ENCODE measurements around the gene PPP1R12C. TPM values are rescaled to one million over a fixed set of nuclear protein-coding genes. Genes with fewer than 3 reads are reported as not detected.
"Not testable (repeated sequence)": the region's sequence is repeated elsewhere in the genome, so short reads cannot be mapped to it uniquely, and the experiment has no call there.

The PPP1R12C gene
- total RNA-seq, 1 experiment from 2014 or later = 22.2 TPM

DNA sequence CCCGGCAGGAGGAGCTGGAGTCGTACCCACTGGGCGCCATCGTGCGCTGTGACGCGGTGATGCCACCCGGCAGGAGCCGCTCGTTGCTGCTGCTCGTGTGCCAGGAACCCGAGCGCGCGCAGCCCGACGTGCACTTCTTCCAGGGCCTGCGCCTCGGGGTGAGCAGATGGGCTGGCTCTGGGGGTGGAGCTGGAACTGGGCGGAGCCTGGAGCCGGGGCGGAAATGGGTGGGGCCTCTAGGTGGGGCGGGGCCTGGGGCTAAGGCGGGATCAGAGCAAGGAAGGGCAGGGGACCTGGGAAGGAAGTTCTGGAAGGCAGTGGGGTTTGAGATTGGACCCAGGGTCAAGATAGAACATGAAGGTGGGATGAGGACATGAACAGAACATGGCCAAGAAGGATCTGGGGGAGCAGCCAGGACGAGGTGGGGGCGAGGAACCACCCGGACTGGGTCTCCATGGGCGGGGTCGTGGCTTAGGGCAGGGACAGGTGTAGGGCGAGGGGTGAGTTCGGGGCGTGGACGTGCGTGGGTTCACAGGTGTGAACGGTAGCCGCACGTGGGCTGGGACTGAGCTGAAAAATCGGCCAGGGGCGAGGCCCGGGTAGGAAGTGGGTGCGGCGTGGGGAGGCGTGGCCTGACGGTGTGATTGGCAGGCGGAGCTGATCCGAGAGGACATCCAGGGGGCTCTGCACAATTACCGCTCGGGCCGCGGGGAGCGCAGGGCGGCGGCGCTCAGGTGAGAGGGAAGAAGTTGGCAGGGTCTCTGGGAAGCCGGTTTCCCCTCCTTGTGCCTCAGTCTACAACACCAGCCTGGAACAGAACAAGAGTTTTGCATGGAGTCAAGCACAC lies 37.1 kb downstream of the PPP1R12C start:
- peak; percentile 83 for DNase-seq (ENCODE audit: extremely low read depth, low read depth)

DNA sequence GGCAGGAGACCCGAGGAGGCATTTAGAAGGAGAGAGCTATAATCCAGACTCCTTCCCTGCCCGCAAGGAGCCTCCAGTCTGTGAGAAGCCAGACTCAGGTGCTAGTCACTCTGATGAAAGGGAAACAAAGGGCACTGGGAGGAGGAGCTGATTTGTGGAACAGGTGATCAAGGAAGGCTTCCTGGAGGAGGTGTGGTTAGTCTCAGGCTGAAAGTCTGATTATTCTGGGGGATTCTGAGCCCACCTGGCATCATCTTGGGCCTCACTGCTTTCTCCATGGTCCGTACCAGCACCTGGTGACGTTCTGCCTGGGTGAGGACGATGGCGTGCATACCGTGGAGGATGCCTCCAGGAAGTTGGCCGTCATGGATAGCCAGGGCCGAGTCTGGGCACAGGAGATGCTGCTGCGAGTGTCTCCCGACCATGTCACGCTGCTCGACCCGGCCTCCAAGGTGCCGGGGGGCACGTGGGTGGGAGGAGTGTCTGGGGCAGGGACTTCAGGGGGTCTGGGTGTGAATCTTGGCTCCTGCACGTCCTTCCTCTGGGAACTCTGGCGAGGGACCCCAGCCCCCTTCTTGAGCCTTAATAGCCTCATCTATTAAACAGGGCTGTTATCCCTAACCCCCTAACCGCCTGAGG lies 37.9 kb downstream of the PPP1R12C start:
- DNase-seq (ENCODE audit: extremely low read depth, low read depth) = no peak

DNA sequence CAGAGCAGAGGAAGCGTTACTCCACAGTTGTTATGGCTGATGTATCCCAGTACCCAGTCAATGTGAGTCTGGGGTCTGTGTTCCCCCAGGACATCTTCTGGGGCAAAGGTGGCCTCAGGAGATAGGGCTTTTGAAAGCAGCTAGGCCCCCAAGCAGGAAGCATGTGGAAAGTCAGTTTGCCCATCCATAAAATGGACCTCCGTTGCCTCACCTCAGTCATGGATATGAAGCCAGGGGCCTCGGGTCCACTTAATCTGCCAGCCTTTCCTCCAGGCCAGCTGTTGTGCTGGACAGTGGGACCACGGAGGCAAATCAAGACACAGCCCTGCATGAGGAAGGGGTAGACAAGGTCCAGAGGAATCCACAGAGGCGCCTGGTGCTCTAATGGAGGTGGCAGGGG lies 38.4 kb downstream of the PPP1R12C start:
- no peak for DNase-seq (ENCODE audit: extremely low read depth, low read depth)

DNA sequence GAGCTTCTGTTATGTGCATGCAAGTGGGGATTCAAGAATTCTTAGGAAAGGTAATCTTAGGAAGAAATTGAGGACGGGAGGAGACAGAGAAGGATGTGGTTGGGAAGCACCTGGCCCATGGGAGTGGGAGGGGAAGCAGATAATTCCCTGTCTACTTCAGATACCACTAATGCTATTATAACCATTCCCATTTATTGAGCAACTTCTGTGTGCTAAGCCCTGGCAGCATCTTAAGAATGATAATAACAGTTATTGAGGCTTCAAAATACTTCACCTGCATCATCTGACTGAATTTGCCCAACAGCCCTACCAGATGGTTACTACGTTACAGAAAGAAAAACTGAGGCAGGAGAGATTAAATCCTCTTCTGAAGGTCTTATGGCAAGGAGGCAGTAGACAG lies 40.3 kb downstream of the PPP1R12C start:
- DNase-seq (ENCODE audit: extremely low read depth, low read depth) = no peak

DNA sequence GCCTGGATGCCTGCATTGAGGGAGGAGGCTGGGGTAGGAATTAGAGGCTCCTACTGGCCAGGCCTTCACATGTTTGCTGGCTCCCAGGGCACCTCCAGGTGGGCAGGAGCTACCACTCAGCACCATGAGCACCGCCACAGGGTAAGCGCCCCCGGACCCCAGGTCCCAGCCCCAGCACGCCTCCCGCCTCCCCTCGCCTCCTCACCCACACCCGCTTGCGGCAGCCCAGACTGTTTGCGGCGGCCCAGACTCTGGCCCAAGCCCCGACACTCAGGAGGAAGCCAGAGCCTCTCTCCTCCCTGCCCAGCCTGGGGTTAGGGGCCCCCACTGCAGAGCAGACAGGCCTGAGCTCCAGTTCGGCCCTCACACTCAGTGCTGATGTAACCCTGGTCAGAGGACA lies 41.1 kb downstream of the PPP1R12C start:
- no peak for DNase-seq (ENCODE audit: extremely low read depth, low read depth)

DNA sequence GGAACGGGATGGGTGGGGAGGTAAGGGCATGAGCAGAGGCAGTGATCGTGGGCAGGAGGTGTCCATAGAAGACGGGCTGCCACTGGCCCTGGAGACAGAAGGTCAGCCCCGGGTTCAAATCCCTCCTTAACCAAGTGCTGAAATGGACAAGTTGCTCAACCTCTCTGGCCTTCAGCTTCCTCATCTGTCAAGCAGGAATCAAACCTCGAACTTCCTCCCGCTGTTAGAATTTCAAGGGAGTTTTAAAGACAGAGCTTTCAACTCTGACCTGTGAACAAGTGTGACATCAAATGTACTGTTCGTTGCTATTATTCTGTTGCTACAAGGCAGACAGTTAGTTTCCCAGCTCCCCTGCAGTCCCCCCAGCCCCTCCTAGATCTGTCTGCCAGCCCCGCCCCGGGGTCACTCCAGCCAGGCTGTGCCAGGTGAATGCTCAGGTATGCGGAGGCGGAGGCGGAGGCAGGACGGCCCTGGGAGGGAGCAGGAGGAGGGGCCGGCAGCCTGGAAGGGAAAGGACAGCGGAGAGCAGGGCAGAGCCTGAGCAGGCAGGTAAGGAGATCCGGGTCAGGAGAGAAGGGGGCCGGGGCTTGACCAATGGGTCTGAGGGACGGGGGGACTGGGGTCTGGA lies 42.0 kb downstream of the PPP1R12C start, which contains the start of gene EPS8L1:
TSS of gene EPS8L1 (plus strand) at position 499 of the 628 bp plus-strand sequence. CDS start 576 bp downstream, outside the sequence.
- DNase-seq (ENCODE audit: extremely low read depth, low read depth) = no peak

DNA sequence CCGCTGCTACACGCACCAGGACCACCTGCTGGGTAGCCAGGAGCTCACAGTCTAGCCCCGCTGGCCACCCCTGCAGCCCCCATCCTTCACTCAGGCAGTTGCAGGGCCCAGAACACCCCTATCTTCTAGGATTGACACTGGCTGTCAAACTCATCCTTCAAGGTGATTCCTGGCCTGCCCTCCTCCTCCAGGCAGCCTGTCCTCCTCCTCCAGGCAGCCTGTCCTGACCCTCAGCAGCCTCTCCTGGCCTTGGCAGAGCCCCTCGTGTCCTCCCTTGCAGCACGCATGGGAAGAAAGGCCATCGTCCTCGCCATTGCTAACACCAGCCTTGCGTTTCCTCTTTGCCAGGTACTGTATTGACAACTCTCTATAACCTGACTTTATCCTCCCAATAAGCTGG lies 45.5 kb downstream of the PPP1R12C start:
- no peak for DNase-seq (ENCODE audit: extremely low read depth, low read depth)

DNA sequence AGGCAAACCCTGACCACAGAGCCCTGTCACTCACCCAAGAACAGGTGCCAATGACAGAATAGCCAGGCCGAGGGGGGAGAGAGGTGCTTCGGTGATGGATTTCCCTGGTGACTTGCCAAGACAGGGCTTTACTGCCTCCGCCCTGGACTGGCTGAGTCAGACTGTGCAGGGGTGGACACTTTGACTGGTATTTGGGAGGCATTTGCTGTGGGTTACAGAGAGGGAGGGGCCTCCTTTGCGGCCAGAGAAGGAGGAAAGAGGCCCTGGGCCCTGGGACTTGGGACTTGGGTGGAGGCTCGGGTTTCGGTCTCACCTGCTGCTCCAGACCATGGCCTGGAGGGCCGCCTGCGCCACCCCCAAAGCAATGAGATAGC lies 46.3 kb downstream of the PPP1R12C start:
- DNase-seq (ENCODE audit: extremely low read depth, low read depth) = peak; percentile 35

DNA sequence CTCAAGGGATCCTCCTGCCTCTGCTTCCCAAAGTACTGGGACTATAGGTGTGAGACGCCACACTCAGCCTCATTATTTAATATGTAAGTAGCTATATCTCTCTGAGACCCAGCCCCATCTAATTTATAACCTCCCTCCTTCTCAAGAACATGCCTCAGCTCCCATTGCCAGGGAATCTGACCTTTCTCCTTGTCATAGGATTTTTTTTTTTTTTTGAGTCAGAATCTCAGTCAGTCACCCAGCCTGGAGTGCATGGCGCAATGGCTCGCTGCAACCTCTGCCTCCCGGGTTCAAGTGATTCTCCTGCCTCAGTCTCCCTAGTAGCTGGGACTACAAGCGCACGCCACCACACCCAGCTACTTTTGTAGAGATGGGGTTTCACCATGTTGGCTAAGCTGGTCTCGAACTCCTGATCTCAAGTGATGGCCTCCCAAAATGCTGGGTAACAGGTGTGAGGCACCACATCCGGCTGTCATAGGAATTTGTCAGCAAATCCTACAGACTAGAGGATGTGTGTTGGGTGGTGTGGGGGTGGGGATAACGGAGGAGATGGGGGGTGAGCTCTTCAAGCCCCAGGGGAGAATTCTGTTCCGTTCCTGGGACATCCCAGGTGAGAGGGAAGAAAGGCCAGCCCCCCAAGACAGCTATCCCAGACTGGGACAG lies 46.8 kb downstream of the PPP1R12C start:
- DNase-seq (ENCODE audit: extremely low read depth, low read depth) = no peak

DNA sequence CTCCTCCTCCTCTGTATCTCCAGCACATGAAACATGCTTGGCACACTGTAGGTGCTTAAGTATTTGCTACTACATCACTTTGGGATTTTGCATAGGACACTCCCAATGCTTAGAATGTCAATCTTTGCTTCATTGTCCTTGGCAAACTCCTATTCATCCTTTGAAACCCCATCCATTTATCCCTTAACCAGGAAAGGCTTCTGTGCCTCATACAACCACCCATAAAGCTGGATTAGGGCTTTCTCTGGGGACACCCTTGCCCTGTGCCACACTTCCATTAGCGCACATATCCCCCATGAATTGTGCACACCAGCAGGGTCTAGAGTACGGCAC lies 47.6 kb downstream of the PPP1R12C start:
- no peak for DNase-seq (ENCODE audit: extremely low read depth, low read depth)

DNA sequence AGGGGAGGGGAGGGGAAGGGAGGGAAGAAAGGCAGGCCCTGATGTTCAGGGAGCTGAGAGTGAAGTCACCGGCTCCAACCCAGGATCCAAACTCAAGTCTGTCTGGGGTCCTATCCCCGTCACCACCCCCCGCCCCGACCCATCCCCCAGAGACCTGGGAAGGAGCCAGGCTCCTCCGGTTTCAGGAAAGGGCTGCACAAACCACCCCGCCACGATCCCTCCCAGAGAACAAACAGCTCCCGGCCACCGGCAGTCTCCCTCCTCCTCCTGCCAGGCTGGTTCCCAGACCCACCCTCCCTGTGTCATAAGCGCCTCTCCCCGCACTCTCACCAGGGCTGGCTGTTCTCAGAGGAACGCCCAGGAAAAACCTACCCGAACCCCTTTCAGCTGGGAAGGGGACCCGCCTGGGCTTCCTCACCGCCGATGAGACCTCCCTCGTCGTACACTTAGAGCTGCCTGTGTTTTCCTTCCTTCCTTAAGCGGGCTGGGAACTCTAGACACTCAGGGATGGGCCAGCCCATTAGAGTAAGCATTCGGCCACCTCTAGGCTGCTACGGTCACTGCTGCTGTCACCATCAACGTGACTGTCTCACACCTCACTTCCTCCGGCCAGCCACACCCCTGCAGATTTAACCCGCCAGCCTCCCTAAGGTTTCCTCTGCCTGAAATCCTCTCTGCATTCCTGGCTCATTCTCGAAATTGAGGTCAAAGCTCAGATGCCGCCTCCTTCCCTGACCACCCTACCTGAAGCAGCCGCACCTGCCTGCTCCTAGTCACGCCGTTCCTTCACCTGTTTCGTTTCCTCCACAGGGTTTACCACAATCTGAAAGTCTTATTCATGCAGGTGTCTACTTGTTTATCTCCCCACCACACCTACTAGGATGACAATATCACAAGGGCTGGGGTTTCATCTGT lies 48.2 kb downstream of the PPP1R12C start:
- DNase-seq (ENCODE audit: extremely low read depth, low read depth) = no peak

DNA sequence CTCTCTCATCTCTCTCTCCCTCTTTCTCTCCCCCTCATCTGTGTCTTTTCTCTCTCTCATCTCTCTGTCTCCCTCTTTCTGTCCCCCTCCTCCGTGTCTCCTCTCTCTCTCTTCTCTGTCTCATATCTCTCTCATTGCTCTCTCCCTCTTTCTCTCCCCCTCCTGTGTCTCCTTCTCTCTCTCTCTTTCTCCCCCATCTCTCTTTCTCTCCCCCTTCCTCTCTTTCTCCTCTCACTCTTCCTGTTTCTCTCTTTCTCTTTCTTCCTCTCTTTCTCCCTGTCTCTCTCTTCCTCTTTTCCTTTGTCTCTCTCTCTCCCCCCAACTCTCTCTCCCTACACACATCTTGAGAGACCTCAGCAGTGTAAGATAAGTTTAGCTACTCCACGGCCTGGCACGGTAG lies 49.6 kb downstream of the PPP1R12C start:
- DNase-seq (ENCODE audit: extremely low read depth, low read depth) = no peak

DNA sequence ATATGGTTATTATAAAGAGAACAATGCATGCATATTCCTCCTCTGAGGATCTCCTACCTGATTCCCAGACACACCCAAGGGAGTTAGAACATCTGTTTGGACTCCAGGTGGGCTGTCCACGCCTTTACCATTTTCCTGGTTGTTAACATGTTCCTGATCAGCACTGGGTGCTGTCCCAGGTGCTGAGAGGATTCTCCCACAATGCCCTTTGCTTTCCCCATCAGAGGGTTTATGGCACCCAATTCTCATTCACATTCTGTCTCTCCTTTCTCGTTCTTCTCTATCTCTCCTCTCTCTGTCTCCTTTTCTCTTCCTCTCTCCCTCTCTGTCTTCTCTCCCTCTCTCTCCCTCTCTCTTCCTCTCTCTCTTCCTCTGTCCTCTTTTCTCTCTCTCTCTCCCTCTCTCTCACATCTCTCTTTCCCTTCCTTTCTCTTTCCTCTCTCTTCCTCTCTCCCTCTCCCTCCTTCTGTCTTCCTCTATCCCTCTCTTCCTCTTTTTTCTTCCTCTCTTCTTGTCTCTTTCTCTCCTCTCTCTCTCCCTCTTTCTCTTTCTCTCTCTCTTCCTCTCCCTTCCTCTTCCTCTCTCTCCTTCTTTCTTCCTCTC lies 51.2 kb downstream of the PPP1R12C start:
- DNase-seq (ENCODE audit: extremely low read depth, low read depth) = no peak

DNA sequence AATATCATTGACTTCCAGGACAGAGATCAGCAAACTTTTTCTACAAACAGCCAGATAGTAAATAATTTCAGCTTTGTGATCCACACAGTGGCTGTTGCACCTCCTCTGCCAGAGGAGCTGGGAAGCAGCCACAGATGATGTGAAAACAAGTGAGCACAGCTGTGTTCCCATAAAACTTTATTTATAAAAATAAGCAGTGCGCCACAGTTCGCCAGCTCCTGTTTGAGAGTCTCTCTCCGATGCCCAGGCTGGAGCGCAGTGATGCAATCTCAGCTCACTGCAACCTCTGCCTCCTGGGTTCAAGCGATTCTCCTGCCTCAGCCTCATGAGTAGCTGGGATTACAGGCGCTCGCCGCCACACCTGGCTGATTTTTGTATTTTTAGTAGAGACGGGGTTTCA lies 51.9 kb downstream of the PPP1R12C start:
- DNase-seq (ENCODE audit: extremely low read depth, low read depth) = not testable (repeated sequence)

DNA sequence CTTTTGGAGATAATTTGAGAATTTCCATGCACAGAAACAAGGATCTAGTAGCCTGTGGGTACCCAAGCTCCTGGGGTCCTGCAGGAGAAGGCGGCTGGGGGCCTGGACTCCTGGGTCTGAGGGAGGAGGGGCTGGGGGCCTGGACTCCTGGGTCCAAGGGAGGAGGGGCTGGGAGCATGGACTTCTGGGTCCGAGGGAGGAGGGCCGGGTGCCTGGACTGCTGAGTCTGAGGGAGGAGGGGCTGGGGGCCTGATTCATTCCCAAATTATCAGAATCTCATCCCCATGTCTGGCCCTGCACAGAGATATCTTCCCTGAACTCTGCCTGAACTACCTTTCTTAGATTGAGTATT lies 54.0 kb downstream of the PPP1R12C start:
- no peak for DNase-seq (ENCODE audit: extremely low read depth, low read depth)

DNA sequence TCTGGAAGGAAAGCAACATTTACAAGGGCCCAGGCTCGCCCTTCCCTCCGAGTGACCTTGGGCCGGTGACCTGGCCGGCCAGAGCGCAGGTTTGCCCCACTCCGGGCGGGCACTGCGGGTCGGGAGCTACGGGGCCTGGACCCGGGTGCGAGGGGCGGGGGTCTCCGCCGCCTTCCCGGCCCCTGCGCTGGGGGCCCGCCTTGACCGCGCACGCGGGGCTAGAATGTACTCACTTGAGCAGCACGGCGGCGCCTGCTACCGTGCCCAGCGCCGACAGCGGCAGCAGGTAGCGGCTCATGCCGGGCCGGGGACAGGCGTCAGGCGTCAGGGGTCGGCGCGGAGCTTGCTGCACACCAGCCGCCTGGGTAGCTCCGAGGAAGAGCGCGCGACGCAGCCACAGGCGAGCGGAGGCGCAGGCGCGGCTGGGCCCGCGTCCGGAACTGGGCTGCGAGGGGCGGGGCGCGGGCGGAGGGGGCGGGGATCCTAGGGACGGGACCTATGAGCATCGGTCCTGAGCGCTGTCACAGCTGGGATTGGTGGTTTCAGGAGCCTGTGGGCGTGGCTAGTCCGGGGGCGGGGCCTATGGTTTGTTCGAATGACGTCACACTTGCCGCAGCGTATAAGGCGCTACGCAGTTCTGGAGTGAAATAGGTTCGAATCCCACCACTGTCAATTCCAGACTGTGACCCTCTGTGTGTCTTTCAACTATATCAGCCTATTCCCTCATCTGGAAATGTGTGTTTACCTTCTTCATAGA lies 54.5 kb downstream of the PPP1R12C start, which contains the start of gene RDH13:
TSS of gene RDH13 (minus strand) at position 414 of the 757 bp plus-strand sequence. CDS start at position 298, 116 bp downstream.
- DNase-seq (ENCODE audit: extremely low read depth, low read depth) = peak; percentile 92

DNA sequence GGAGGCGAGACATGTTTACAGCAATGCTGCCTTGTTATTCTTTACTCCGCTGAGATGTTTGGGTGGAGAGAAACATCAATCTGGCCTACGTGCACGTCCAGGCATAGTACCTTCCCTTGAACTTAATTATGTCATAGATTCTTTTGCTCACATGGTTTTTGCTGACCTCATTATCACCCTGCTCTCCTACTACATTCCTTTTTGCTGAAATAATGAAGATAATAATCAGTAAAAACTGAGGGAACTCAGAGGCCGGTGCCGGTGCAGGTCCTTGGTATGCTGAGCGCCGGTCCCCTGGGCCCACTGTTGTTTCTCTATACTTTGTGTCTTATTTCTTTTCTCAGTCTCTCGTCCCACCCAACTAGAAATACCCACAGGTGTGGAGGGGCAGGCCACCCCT lies 57.1 kb downstream of the PPP1R12C start:
- DNase-seq (ENCODE audit: extremely low read depth, low read depth) = not testable (repeated sequence)

DNA sequence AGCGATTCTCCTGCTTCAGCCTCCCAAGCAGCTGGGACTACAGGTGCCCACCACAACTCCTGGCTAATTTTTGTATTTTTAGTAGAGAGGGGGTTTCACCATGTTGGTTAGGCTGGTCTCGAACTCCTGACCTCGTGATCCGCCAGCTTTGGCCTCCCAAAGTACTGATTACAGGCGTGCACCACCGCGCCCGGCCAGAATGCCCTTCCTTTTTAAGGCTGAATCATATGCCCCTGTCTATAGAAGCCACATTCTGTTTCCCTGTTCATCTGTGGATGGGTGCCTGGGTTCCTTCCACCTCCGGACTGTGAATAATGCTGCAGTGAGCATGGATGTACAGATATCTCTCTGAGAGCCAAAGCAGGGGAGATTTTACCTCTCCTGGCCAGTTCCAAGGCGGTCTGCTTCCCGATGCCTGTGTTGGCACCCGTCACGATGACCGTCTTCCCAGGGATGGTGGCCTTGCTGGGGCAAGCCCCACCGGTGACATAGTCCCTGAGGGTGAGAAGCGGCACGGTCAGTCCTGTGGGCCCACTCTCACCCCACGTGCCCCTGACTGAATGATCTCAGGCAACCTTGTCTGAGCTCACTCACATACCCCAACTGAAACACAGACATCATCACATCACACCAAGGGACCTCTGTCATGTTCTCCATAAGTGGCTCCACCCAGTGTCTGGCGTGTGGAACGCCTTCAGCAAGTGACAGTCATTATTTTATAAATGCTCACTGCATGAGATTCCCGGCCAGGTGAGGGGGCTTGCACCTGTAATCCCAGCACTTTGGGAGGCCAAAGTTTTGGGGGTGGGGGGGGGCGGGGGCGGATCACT lies 58.4 kb downstream of the PPP1R12C start:
- DNase-seq (ENCODE audit: extremely low read depth, low read depth) = no peak
